ENCODE data around the gene UNKL. TPM values are rescaled to one million over a fixed set of nuclear protein-coding genes. Genes with fewer than 3 reads are reported as not detected.

Gene UNKL
- total and polyA plus RNA-seq, 7 donors: 17.3 to 58.7 (median 32.6) TPM

DNA sequence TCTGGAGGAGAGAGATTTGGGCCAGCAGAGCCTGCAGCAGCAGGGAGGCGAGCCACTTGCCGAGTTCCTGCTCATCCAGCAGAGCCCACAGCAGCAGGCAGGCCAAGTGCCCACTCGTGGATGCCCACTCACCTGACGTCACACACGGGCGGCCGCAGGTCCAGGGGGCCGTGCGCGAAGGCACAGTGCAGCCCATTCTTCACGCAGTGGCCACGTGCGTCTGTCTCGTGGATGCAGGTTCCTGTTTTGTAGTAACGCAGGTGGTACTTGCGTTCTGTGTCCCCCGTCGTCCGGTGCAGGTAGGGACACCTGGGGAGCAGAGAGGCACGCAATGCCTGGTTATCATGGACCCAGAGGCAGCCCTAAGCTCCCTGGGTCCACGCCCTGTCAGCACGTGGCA is 11.5 kb downstream of the UNKL start:
- ATAC-seq (no peak), DNase-seq (no peak)
- WGBS, 3 donors: 88 to 95% (median 89%) methylated on average over 22 of the region's 22 CpGs
- H3K4me3 ChIP-seq: no peak overlapping the region
- intact Hi-C loops (cut with DNase I): no loop called here
- no peaks in the 10 kb centered on the region for H3K9me3 ChIP-seq
- H3K36me3 ChIP-seq (ENCODE audit: insufficient read depth in 1 of 2, low read depth in 1 of 2): peaks cover 4 to 64% of the 10 kb centered on the region in 2 donors
- H3K4me1 ChIP-seq: no peaks in the 10 kb centered on the region
- H3K27me3 ChIP-seq (ENCODE audit: insufficient read depth in 3 of 3, low read length in 2 of 3): no peaks in the 10 kb centered on the region
- no peak overlapping the region for H3K27ac ChIP-seq
- TF ChIP-seq, protein P1, sequence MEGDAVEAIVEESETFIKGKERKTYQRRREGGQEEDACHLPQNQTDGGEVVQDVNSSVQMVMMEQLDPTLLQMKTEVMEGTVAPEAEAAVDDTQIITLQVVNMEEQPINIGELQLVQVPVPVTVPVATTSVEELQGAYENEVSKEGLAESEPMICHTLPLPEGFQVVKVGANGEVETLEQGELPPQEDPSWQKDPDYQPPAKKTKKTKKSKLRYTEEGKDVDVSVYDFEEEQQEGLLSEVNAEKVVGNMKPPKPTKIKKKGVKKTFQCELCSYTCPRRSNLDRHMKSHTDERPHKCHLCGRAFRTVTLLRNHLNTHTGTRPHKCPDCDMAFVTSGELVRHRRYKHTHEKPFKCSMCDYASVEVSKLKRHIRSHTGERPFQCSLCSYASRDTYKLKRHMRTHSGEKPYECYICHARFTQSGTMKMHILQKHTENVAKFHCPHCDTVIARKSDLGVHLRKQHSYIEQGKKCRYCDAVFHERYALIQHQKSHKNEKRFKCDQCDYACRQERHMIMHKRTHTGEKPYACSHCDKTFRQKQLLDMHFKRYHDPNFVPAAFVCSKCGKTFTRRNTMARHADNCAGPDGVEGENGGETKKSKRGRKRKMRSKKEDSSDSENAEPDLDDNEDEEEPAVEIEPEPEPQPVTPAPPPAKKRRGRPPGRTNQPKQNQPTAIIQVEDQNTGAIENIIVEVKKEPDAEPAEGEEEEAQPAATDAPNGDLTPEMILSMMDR (IDR thresholded peaks at IDR 0.05): no peak

DNA sequence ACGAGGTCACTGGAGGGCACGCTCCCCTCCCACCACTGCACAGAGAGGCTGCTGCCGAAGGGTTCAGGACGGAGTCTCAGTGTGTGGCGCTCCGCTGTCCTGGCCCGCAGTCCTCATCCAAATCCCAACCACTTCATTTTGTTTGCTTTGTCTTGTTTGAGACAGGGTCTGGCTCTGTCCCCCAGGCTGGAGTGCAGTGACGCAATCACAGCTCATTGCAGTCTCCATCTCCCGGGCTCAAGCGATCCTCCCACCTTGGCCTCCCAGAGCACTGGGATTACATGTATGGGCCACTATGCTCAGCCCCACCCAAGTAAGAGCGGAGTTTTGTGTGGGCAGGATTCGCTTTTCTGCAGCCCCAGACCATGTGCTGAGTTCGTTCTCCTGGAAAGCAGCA is 12.7 kb downstream of the UNKL start:
- no peaks in the 10 kb centered on the region for H3K9me3 ChIP-seq
- no peak overlapping the region for H3K4me3 ChIP-seq
- ATAC-seq: no peak
- intact Hi-C loops (cut with DNase I): no loop called here
- TF ChIP-seq, protein P1 (IDR thresholded peaks at IDR 0.05): no peak
- WGBS, 3 donors: 89 to 95% (median 90%) methylated on average over 13 of the region's 13 CpGs
- H3K27ac ChIP-seq: no peak overlapping the region
- no peaks in the 10 kb centered on the region for H3K4me1 ChIP-seq
- H3K36me3 ChIP-seq (ENCODE audit: insufficient read depth in 1 of 2, low read depth in 1 of 2): peaks cover 4 to 71% of the 10 kb centered on the region in 2 donors
- DNase-seq: no peak
- no peaks in the 10 kb centered on the region for H3K27me3 ChIP-seq (ENCODE audit: insufficient read depth in 3 of 3, low read length in 2 of 3)

DNA sequence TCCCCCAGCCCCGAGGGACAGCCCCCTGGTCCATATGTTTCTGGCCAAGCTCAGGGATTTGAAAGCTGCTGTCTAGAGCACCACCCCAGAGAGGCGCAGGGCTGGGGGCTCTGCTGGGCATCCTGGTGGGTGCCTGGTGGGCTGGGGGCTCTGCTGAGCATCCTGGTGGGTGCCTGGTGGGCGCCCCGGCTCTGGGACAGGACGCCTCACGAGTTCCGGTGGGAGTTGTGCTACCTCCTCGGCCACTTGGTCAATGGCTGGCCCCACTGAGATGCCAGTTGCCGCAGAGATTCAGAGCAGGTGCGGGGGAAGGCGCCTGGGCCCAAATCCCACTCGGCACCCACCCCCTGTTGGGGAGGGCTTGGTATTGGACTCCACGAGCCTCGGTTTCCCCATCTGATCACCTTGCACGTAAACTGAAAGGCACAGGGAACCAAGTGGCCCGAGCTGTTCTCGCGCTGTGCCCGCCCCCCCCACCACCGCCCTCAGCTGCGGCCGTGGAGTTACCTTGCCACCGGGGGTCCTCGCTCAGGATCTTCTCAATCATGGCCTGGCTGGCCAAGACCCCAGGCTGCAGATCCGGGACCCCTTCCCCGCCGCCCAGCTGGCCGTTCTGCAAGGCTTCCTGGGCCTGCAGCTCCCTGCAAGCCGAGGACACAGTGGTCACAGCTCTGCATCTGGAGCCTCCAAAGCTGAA is 13.3 kb downstream of the UNKL start:
- Histone ChIP-seq H3K4me1 (no peaks in the 10 kb centered on the region), H3K27ac (no peak overlapping the region), H3K9me3 (no peaks in the 10 kb centered on the region), H3K27me3 (ENCODE audit: insufficient read depth in 3 of 3, low read length in 2 of 3) (no peaks in the 10 kb centered on the region), H3K36me3 (ENCODE audit: insufficient read depth in 1 of 2, low read depth in 1 of 2) (peaks cover 4 to 74% of the 10 kb centered on the region in 2 donors), H3K4me3 (no peak overlapping the region)
- ATAC-seq (no peak), DNase-seq (no peak)
- TF ChIP-seq, protein P1 (IDR thresholded peaks at IDR 0.05): no peak
- 88 to 94% (median 88%) methylated on average over 21 to 29 of the region's 29 CpGs for WGBS, 3 donors
- intact Hi-C loops (cut with DNase I): no loop called here

DNA sequence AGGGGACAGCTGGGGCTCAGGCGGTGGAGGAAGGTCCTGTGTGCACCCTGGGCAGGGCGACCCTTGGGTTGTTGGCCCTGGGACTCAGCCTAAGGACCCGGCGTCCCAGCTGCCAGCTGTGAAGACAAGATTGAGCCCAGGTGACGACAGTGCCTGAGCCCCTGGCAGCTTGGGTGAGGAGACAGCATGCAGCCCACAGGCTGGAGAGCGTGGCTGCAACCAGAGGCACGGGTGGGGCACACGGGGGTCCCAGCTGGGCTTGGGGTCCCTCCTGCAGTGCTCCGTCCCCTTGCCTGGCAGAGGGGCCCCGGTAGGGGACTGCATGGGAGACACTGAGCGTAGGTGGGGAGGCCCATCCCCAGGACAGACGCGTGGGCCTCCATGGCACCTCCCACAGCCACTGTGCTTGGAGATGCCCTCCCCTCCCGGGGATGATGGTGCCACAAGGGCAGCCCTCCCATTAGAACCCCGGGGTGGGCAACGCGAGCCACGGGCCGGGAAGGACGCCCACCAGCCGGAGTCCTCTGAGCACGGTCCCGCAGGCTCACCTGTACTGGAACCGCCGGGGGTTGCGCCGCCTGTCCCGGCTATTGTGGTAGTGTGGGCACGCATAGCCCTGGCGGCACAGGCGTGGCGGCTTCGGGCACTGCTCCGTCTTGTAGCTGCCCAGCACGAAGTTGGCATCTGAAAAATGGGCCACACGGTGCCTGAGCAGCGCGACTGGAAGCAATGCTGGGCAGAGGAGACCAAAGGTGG is 15.5 kb downstream of the UNKL start:
- intact Hi-C loops (cut with DNase I): no loop called here
- TF ChIP-seq, protein P1 (IDR thresholded peaks at IDR 0.05): no peak
- ATAC-seq (no peak), DNase-seq (no peak)
- Histone ChIP-seq H3K4me1 (no peaks in the 10 kb centered on the region), H3K4me3 (no peak overlapping the region), H3K36me3 (ENCODE audit: insufficient read depth in 1 of 2, low read depth in 1 of 2) (peaks cover 4 to 75% of the 10 kb centered on the region in 2 donors), H3K27me3 (ENCODE audit: insufficient read depth in 3 of 3, low read length in 2 of 3) (no peaks in the 10 kb centered on the region), H3K9me3 (no peaks in the 10 kb centered on the region), H3K27ac (no peak overlapping the region)
- WGBS, 3 donors: 93 to 98% (median 95%) methylated on average over 30 to 38 of the region's 38 CpGs

All from psoas muscle (tissue), 8 donors.